Embryonic facial prominence (tissue), 1 donor: Measurements from ENCODE around the gene FBXO21.

ENCODE experiments used
- DNase-seq: peaks from one replicate; pipeline ENCODE4 v3.0.0-alpha.2; 2016; ENCODE audit errors: extremely low spot score

FBXO21 gene

DNA sequence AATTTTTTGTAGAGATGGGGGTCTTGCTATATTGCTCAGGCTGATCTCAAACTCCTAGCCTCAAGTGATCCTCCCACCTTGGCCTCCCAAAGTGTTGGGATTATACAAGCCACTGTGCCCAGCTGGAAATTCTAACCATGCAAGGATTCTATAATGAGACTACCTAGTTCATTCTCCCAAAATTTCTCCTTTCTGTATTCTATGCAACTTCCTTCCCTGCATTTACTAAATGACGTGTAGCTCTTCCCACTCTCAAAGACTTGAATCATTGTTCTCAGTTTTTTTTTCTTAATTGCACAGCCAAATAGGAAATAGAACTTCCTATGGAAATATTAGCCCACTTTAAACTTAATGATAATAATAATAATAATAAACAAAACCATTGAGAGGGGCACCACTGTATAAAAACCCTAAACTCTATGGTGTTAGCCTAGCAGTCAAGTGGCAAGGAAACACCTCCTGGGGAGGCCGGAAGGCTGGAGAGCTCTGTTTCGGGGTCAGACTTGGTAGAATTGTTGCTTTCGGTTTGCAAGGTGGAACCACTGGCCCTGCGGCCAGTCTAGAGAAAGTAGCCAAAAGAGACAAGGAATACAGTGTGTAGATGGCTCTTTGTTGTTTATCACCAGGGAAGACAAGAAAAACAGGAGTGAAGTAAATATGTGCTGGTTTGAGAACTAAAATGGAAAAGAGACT, 51.1 kb downstream of the FBXO21 start:
- DNase-seq, result no peak

DNA sequence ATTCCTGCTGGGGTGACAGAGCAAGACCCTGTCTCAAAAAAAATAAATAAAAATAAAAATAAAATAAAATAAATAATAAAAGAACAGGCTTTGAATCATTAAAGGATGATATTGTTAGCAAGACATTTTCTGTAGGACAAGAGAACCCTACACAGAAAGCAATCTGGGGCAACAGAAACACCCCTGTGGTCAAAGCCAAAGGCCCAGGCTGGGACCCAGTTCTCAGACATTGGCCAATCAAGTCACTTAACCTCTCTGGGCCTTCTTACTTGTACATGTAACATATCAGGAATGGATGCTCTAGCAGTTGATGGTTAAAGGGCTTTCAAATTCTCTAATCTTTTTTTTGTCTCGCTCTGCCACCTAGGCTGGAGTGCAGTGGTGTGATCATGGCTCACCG, 55.5 kb downstream of the FBXO21 start:
- DNase-seq, result no peak

DNA sequence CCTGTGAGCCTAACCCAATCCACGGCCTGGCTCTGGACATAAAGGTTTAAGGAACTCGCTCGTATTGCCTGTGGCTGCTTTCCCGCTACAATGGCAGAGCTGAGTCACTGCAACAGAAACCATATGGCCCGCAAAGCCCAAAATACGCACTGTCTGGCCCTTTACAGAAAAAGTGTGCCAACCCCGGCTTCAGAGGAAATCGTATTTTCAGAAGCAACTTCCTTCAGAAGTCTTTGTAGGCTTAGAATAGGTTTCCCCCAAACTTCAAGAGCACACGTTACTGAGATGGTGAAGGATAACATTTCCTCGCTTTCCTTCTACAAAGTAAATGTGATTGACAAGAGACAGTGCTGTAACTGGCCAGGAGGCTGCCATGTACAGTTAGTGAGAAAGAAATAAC, 56.2 kb downstream of the FBXO21 start:
- no peak for DNase-seq

DNA sequence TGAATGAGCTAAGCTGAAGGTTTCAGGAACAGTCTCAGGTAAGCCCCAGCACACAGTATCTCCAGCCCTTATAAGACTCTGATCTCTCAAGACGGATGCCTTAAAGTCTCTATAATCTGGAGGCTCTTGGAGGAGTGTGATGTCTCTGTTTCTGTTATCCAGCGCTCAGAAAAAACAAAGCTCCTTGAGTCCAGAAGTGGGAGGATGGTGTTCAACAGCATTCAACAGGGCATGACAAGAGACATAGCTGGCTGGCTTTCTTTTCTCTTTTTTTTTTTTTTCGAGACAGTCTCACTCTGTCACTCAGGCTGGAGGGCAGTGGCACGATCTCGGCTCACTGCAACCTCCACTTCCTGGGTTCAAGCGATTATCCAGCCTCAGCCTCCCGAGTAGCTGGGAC, 59.5 kb downstream of the FBXO21 start:
- DNase-seq, result no peak

DNA sequence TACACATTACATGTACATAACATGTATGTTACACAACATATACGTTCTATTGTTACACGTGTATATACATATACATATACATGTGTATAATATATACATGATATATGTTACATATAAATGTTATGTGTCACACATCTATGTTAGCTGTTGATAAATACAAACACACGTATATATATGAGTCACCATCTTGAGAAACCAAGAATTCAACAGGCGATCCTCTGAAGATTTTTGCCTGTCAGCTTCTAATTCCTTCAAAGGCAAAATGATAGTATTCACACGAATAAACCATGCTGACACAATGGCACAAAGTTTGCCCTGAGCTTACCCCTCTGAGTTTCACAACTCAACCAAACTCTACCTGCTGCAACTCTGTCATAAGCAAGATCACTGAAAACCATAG, 60.9 kb downstream of the FBXO21 start:
- DNase-seq, result no peak

DNA sequence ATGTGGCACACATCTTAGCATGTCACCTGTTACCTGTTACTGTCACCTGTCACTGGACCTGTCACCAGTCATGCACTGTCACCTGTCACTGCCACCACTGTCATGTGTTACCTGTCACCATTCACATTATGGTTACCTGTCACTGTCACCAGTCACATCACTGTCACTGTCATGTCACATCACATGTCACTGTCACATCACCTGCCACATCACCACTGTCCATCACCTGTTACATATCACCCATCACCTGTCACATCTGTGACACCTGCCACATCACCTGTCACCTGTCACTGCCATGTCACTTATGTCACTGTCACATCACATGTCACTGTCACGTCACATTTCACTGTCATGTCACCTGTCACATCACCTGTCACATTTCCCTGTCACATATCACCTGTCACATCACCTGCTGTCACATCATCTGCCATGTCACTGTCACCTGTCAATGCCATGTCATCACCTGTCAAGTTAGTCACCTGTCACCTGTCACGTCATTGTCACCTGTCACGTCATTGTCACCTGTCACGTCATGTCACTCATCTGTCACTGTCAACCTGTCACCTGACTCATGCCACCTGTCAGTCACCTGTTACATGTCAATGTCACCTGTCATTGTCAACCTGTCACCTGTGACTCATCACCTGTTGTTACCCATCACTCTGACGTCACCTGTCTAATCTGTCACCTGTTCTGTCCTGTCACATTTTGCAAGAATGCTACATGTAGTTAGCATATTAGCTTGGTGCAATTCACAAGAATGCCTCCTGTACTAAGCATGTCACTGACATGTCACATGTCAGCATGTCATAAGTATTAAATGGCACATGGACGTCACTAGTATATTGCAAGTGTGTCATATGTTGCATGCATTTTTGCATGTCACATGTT, 62.1 kb downstream of the FBXO21 start:
- no peak for DNase-seq

DNA sequence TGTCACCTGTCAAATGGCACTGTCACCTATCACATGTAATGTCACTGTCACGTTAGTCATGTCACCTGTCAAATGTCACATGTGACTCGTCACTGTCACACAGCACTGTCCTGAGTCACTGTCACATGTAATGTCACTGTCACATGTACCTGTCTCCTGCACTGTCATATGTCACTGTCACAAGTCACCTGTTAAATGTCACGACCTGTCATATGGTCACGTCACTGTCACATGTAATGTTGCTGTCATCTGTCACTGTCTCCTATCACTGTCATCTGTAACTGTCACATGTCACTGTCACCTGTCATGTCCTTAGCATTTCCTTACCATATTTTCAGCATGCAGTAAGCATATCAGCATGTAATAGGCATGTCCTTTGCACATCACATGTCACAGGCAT, 63.9 kb downstream of the FBXO21 start:
- DNase-seq, result no peak

DNA sequence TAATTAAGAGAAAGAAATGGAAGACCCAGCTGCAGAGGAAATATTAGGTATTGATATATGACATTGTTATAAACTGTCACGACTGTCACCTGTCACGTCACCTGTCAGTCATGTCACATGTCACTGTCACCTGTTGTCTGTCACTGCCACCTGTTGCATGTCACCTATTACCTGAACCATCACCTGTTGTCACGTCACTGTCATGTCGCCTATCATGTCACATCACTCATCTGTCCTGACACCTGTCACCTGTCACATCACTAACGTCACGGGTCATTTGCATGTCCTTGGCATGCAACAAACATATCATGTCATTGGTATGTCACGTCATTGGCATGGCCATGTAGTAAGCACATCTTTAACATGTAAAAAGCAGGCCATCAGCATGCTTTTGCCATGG, 64.5 kb downstream of the FBXO21 start:
- no peak for DNase-seq

DNA sequence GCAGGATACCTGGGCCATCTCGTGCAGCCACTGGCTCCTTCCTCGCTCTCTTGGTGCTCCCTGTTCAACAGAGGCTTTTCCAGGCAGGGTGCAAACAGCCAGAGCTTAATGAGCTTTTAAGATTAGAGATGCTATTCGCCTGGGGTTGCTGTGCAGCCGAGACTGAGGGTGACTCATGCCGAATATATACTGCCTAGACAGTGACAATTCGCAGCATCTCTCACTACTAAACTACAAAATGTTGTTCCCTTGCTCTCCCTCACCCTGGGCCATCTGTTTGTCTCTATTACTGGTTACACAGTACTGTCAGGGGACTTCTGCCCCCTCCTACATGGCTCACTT, 65.0 kb downstream of the FBXO21 start:
- no peak for DNase-seq

DNA sequence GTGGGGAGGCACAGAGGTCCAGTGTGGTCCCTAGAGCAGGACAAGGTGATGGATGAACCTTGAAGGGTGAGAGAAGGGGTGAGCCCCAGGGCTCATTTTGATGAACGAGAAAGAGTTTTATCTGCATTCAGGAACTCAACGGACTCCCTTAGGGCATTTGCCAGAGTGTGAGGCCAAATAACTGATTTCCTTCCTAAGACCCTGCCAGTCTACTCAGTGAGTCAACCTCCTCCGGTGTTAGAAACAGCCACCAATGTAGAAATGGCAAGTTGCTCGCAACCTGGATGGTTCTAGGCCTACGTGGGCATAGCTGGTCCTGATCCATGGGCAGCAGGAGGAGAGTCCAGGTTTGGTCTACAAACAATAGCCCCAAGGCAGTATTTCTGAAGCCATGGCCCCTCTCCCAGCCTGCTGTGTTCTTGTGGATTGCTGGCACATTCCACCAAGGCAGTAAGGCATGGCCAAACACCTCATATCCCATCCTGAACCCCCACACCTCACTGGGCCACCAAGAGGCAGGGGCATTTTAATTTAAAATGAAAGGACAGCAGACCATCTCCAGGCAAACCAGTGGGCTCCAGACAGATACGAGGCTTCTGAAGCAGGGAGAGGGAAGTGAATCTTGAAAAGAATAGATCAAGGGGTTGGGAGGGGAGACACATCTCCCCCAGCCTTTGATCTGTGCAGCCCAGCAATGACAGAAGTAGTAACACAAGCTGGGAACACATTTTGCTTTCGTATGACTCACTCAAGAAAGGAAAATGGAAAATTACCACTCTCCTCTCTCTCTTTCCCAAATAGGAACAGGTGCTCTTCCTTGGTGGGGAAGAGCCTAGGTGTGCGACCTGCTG, 65.6 kb downstream of the FBXO21 start:
- DNase-seq, result no peak

DNA sequence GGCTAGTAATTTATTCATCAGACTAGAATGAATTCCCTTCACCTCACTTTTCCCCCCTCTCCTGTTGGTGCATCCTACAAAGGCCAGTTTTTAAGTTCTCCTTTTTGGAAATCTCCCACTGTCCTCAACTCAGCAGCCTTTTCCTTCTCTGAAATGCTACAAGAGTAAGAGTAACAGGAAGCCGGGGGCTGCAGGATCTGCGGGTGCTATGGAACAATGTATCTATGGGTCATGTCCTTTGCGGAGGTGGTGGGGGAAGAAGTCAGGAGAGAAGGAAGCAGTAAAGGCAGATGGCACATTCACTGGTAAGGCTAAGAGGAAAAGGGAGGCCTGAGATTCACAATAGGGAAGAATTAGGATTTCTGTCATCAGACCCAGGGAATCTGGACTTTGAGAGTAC, 68.8 kb downstream of the FBXO21 start:
- no peak for DNase-seq

DNA sequence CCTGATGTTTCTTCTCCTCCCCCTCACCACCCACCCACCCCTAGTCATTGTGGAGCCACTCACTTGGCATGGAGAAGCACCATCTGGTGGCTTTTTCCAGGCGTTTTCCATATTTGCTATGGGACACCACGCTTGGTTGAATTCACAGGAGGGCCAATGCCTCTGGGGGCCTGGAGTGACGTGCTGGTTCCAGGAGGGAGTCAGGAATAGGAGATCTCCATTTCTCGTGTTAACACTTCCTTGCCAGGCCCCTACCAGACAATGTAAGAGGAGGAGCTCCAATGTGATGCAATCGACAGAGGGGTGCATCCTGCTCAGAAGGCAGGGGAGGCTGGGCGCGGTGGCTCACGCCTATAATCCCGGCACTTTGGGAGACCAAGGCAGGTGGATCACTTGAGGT, 69.5 kb downstream of the FBXO21 start:
- DNase-seq, result no peak

DNA sequence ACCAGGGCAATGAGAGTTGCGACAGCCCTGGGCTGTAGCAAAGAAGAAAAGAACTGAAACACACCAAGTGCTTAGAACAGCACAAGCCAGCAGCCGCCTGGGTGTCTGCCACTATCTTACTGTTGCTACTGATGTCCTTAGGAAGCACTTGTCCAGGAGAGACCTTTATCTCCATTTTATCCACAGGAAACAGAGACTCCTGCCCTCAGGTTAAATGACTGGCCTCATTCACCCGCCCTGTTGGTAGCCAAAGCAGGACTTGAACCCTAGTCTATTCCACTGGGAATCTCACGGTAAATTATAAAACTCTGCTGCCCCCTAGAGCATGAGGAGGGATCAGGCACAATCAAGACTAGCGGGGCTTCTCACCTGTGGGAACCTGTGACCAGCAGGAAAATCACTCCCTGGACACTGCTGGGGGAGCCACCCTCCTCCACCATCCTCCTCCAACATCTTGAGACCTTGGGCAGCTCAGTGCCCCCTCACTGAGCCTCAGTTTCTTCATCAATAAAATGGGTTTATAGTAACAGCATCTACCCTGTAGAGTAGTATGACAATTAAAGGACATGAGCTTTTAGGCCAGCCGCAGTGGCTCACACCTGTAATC, 70.6 kb downstream of the FBXO21 start:
- no peak for DNase-seq

DNA sequence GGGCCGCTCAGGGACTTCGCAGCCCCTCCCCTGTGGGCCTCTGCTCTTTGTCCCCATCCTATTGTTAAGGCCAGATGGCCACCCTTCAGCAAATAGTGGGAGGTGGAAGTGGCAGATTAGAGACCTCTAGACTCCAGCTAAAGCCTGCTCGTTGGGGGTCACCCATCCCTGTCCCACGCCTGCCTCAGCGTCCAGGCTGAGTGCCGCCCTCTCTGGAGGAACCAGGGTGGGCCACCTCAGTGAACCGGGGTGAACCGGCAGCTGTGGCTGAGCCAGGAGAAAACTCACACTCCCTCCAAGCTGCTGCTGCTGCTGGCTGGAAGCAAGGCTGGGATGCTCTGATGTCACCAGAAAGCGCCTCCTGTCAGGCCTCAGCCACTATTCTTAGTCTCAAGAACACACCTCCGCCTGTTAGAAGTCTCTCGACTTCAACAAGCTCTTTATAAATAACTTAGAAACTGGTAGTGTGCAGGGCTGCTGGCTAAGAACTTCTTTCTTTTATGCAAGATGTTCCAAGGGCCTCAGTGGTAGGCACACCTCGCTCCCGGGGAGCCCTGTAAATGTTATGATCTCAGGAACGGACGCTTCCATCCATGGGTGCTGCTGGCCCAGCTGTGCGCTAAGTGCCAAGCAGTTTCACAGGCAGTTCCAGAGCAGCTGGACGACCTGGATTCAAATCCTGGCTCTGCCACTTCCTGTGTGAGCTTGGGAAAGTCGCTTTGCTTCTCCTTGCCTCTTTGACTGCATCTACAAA, 71.3 kb downstream of the FBXO21 start:
- no peak for DNase-seq

DNA sequence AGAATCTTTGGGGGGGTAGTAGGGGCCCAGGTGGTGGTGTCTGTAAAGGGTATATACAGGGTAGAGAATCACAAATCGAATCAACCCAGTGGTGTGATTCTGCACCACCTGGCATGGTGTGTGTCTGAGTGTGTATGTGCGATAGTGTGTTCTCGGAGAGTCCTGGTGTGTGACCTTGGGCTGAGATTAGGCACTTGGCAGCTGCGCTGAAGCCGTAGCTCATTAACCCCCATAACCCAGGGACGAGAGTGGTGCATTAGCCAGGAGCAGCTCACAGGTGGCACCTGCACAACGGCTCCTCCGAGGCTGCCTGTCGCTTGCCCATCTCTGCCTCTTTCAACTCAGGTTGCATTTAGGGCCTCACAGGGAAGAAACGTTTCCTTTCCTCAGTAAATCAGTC, 75.5 kb downstream of the FBXO21 start:
- DNase-seq, result no peak

DNA sequence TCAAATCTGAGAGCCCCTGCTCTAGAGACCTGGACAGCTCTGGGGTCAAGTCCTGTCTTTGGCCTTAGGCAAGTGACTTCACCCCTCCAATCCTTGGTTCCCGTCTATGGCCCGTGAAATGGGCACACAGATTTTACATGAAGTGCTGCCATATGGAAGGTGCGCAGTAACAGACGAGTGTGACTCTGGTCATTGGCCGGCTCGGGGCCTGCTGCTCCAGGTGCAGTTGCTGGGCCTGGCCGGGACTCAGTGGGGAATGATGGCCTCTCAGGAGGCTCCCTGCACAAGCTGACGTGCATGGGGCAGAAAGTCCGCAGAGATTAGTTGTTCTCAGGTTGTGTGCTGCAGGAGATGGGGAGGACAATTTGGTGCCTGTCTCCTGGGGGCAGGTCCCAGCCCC, 77.0 kb downstream of the FBXO21 start:
- DNase-seq, result no peak

DNA sequence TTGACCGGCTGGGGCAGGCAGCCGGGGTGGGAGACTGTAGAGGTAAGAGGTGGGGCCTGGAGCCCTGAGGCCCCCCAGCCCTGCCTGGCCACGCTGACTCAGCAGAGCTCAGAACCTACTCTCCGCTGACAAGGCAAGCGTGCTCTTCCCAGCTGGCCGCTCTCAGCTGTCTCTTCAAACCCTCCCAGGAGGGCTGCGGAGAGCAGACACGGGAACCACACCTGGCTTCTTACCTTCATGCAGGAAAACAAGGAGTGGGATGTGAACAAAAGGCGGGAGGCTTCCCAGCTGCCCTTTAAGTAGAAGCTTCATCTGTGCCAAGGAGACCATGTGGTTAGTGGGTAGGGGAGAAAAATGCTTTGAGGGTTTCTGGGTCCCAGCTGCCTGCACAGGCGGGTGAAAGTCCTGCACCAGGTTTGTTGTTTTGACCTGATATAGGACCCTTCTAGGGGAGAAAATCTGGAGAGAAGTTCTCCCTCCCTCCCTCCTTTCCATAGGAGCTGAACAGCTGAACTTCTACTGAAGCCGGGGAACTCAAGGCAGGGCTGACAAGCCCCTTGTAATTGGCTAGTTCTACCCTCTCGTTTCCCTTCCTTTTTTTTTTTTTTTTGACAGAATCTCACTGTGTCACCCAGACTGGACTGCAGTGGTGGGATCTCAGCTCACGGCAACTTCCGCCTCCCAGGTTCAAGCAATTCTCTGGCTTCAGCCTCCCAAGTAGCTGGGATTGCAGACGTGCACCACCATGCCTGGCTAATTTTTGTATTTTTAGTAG, 78.3 kb downstream of the FBXO21 start:
- no peak for DNase-seq

DNA sequence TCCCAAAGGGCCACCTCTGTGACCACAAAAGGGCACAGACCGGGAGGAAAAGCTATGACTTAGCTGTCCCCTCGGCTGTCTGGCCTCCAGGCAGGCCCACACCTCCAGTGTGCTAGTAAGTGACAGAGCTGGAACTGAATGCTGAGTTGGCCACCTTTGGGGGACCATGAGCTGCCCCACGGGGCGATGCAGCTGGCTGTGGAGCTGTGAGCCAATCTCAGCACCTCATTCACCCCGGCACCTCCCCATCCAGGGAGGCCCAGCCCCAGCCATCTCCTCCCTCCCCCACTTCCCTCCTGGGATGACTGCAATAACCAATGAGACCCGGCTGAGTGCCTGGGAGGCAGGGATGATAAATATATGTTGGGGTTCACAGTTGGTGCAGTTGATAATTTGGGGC, 78.9 kb downstream of the FBXO21 start:
- DNase-seq, result no peak

DNA sequence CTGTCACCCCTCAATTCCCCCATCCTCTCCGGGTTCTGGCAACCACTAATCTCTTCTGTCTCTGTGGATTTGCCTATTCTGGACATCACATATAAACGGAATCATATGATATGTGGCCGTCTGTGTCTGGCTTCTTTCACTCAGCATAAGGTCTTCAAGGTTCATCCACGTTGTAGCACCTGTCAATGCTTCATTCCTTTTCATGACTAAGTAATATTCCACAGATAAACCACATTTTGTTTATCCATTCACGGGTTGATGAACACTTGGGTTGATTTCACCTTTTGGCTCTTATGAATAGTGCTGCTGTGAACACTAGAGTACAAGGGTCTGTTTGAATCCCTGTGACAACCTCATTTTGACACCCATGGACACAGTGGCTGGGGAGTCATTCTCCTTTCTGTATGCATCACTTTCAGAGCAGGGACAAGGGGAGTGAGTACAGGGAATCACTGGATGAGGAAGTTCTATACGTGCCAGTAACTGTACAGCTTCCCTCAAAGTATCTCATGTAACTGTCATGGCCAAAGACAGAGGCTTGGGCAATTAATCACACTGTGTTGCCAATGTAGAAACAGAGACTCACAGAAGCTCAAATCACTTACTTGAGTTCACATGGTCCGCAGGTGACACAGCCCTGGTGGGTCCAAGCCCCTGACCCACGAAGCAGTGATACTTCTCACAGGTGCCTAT, 80.2 kb downstream of the FBXO21 start:
- no peak for DNase-seq

DNA sequence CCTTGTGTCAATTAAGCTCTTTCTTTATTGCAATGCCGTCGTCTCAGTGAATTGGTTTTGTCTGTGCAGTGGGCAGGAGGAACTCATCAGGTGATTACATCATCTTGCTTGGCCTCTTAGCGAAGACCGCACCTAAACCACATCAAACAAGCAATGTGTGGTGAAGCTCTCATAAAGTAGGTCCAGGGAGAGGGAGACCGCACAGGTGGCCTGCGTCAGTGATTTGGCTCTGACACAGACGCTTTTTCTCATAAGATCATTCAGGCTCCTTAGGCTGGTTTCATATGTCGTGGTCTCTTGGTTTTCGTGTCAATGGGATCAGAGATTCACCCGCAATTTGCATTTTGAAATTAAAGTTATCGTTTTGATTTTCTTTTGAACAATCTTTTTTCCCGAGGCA, 84.4 kb downstream of the FBXO21 start:
- DNase-seq, result no peak
